Subcutaneous adipose tissue (tissue), 4 donors: Measurements from ENCODE around the gene GALNT11. TPM values are rescaled to one million over a fixed set of nuclear protein-coding genes. Genes with fewer than 3 reads are reported as not detected.

Source experiments
- total RNA-seq, 4 donors: library from RNA; depleted of rRNA; stranded (reverse); fragments of >200 nt; gene quantifications; one replicate each; pipeline ENCODE4 v1.1.0, GENCODE V29; 2016
- TF ChIP-seq, protein P1 (sequence below): fragments of 450-650 bp; IDR thresholded peaks from one replicate; pipeline ENCODE4 v1.5.1; 2016; ENCODE audit warnings: low read depth, mild to moderate bottlenecking, control low read depth, antibody characterized with exemption, moderate library complexity

GALNT11 gene
- total RNA-seq, 4 donors from 2014 or later: 42.6 to 55.9 (median 48.4) TPM

DNA sequence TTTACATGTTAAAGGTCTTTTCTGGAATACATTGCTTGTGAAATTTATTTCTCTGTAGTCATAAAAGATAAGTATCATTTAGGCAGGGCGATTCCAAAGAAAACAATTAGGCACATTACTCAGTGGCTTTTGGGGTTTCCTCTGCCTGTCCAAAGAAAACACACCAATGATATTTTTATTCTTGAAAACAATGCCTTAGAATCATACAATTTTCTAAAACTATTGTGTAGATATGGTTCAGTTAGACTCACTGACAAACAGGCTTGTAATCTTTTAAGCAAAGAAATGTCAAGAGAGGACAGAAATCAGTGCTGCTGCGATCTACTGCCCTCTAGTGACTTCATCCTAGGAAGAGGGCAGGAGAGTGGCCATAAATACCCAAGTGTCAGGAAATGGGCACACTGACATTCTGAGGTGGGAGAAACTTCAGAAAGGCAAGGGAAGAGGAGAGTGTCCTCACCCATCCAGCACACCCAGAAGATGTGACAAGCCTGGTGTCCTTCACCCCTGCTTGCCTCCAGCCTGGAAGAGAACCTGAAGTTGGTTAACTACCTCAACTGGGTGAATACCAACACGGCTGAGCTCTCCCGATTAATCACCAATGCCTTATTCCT is 120.5 kb downstream of the GALNT11 start:
- TF ChIP-seq, protein P1, sequence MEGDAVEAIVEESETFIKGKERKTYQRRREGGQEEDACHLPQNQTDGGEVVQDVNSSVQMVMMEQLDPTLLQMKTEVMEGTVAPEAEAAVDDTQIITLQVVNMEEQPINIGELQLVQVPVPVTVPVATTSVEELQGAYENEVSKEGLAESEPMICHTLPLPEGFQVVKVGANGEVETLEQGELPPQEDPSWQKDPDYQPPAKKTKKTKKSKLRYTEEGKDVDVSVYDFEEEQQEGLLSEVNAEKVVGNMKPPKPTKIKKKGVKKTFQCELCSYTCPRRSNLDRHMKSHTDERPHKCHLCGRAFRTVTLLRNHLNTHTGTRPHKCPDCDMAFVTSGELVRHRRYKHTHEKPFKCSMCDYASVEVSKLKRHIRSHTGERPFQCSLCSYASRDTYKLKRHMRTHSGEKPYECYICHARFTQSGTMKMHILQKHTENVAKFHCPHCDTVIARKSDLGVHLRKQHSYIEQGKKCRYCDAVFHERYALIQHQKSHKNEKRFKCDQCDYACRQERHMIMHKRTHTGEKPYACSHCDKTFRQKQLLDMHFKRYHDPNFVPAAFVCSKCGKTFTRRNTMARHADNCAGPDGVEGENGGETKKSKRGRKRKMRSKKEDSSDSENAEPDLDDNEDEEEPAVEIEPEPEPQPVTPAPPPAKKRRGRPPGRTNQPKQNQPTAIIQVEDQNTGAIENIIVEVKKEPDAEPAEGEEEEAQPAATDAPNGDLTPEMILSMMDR: no peak

DNA sequence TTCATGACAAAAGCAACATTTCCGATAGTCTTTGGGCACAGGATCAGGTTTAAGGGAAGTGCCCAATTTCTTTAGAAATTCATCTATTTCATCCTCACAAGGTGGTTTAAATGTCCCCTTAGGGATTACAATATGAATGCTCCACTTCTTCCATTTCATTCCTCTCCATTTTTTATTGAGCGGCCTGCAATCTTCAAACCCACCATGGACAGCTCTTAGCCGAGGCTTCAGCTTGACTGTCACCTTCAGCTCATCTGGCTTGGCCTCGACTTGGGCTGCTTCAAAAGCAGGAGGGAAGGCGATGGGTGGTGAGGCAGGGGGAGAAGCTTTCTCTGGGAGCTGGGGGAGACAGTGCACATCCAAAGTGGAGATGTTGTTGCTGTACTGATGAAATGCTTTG is 123.2 kb downstream of the GALNT11 start:
- TF ChIP-seq, protein P1: no peak

DNA sequence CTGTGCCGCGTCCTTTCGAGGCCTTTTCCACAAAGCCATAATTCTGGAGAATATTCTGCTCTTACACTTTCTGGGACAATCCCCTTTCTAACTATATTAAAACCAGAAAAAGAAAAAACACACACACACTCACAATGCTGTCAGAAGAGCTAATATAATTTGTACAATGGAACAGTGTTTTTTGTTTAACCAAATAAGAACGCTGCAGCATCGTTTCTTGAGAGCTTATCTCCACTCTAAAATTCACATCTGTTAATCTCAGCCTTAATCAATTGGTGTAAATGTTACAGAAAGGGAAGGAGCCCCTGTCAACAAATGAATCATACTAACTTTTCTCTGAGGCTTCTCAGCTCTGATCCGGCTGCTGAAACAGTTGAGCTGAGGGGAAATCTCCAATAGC is 123.9 kb downstream of the GALNT11 start:
- TF ChIP-seq, protein P1: no peak

DNA sequence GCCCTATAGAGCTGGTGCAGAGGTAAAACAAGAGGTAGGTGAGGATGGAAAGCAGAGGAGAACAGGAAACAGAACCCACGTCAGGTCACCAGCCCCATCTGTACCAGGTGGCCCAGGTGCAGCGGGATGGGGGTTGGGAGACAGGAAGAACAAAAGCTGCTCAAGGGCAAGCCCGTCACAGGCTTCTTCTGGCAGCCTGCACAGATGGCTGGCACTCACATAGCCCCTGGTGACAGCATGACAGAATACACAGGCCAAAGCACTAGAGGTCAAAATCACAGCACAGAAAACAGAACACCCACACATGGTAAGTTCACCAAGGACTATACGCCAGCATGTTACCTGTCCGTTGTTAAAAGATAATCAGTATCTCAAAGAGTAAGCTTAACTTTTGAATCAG is 126.8 kb downstream of the GALNT11 start:
- TF ChIP-seq, protein P1: no peak

DNA sequence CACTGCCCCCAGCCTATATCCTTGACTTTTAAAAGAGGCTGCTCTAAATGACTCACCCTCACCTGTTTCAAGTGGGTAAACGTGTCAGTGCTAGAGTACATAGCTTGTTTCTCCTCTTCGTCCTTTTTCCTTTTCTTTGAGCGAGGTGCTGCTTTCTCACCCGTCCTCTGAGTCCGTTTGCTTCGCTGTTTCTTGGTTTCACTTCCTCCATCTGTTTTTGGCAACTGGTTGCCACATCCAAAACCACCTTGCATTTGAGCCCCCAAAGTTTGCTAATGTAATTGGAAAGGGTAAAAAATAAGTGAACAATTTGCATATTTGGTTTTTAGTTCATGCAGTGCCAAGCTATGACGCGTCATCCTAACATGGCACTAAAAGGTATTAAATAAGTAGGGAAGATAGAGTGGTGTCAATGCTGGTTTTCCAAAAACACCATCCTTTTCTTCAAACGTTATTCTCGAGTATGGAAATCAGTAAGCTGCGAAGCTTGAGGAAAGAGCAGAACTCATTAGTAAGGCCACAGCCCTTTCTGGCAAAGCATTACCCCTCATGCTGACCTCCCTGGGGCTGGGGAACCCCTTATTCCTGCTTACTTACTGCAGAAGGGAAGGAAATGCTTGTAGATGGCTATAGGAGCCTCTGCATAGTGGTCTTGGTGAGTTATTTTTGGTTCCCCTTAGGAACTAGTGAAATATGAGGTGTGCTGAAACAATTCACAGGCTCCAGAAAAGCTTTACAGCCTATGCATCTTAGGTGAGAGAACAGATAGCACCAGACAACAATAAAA is 133.5 kb downstream of the GALNT11 start:
- TF ChIP-seq, protein P1: no peak

DNA sequence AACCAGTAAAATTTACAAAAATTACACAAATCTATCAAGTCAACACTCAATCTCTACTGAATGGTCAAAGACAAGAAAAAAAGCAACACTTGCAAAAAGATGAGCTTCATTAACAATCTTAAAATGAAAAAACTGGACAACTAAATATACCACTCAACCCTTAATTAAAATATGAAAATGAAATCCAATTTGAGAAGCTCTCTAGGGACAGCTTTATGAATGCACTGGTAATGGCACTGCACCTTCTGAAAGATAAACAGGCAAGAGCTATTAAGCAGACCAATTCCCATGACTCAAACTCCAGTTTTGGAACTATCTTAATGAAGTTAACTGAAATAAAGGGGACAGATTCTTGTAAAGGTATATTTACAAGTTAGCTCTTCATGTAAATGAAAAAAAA is 135.7 kb downstream of the GALNT11 start:
- TF ChIP-seq, protein P1: no peak

DNA sequence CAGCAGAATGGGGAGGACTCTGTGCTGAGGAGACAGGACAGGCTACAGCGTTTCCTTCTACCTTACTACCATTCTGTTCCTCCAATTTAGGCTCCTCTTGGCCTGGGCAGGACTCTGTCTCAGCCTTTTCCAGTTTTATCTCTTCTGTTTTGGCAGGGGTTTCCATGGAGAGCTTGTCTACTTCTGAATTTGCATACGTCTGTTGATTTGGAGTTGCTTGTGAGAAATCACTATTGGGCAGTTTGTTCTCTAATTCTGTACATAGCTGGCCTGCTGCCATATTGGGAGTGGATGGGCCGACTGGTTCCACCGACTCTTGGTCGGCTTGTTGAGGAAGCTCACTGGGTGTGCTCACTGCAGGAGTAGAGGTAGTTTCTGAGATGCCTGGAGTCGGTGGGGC is 136.8 kb downstream of the GALNT11 start:
- TF ChIP-seq, protein P1: no peak
